Measurements from ENCODE around the gene TMEM108. TPM values are rescaled to one million over a fixed set of nuclear protein-coding genes. Genes with fewer than 3 reads are reported as not detected.

TMEM108 gene
- total RNA-seq, 5 donors from 2014 or later (not counting 1 experiment from before 2014, with no cell fraction given): 0.96 TPM; not detected in 4

- ATAC-seq (replicated peaks in 1 of 4) (no peak), DNase-seq (no peak)
- H3K4me1 Mint-ChIP-seq: no peaks in the 10 kb centered on the region
- WGBS (ENCODE audit: insufficient coverage): 0% methylated on average over 1 of the region's 1 CpG
- no peaks in the 10 kb centered on the region for H3K36me3 Mint-ChIP-seq
- no peaks in the 10 kb centered on the region for H3K4me1 ChIP-seq (ENCODE audit: control insufficient read depth in 1 of 2, extremely low read depth in 1 of 2, insufficient read depth in 2 of 2, low read length in 2 of 2)
- no peaks in the 10 kb centered on the region for H3K27me3 ChIP-seq (replicated peaks in 1 of 2; ENCODE audit: control insufficient read depth in 2 of 2, extremely low read depth in 1 of 2, insufficient read depth in 2 of 2, low read length in 1 of 2)
- H3K9me3 ChIP-seq: no peaks in the 10 kb centered on the region
- H3K9me3 Mint-ChIP-seq: no peaks in the 10 kb centered on the region
- peaks cover 0 to 11% of the 10 kb centered on the region in 2 donors for H3K27me3 Mint-ChIP-seq
- CTCF ChIA-PET: interaction anchor here in 1 of 2 donors (0.6 kb wide), 1 partner anchor 986 kb away, joined by 3 read pairs; no protein-coding TSS in a partner anchor
- H3K36me3 ChIP-seq (ENCODE audit: control insufficient read depth in 2 of 2, extremely low read depth in 1 of 2, insufficient read depth in 1 of 2, low read length in 1 of 2): no peaks in the 10 kb centered on the region
- no peak overlapping the region for H3K27ac Mint-ChIP-seq
- POLR2A ChIA-PET: no interaction called here
- H3K27ac ChIP-seq (ENCODE audit: low read length): no peak overlapping the region
- no peak overlapping the region for H3K4me3 Mint-ChIP-seq
- H3K4me3 ChIP-seq (ENCODE audit: control insufficient read depth in 1 of 2, extremely low read depth in 1 of 2, low read length in 1 of 2): no peak overlapping the region
Measured at GRCh38 chr3:133330065-133330464, 291.9 kb downstream of the TMEM108 start.

GRCh38 chr3:133330522-133330921, 292.3 kb downstream of the TMEM108 start:
- CTCF ChIA-PET: no interaction called here
- Mint-ChIP-seq H3K36me3 (no peaks in the 10 kb centered on the region), H3K27ac (no peak overlapping the region), H3K4me3 (no peak overlapping the region), H3K9me3 (no peaks in the 10 kb centered on the region), H3K27me3 (peaks cover 0 to 11% of the 10 kb centered on the region in 2 donors), H3K4me1 (no peaks in the 10 kb centered on the region)
- Histone ChIP-seq H3K9me3 (no peaks in the 10 kb centered on the region), H3K4me1 (ENCODE audit: control insufficient read depth in 1 of 2, extremely low read depth in 1 of 2, insufficient read depth in 2 of 2, low read length in 2 of 2) (no peaks in the 10 kb centered on the region), H3K27ac (ENCODE audit: low read length) (no peak overlapping the region), H3K4me3 (ENCODE audit: control insufficient read depth in 1 of 2, extremely low read depth in 1 of 2, low read length in 1 of 2) (no peak overlapping the region), H3K27me3 (replicated peaks in 1 of 2; ENCODE audit: control insufficient read depth in 2 of 2, extremely low read depth in 1 of 2, insufficient read depth in 2 of 2, low read length in 1 of 2) (no peaks in the 10 kb centered on the region), H3K36me3 (ENCODE audit: control insufficient read depth in 2 of 2, extremely low read depth in 1 of 2, insufficient read depth in 1 of 2, low read length in 1 of 2) (no peaks in the 10 kb centered on the region)
- DNase-seq (no peak), ATAC-seq (replicated peaks in 1 of 4) (no peak)
- POLR2A ChIA-PET: no interaction called here

- no CpG with 5 or more reads among the region's 4 CpGs for WGBS (ENCODE audit: insufficient coverage)
- Mint-ChIP-seq H3K4me3 (no peak overlapping the region), H3K36me3 (no peaks in the 10 kb centered on the region), H3K27ac (no peak overlapping the region), H3K27me3 (peaks cover 8% of the 10 kb centered on the region in 2 donors), H3K9me3 (peaks cover 0 to 9% (median 6%) of the 10 kb centered on the region in 3 donors), H3K4me1 (no peaks in the 10 kb centered on the region)
- ATAC-seq (replicated peaks in 1 of 4): no peak
- no peak overlapping the region for H3K27ac ChIP-seq (ENCODE audit: low read length)
- no peak overlapping the region for H3K4me3 ChIP-seq (ENCODE audit: control insufficient read depth in 1 of 2, extremely low read depth in 1 of 2, low read length in 1 of 2)
- no peaks in the 10 kb centered on the region for H3K4me1 ChIP-seq (ENCODE audit: control insufficient read depth in 1 of 2, extremely low read depth in 1 of 2, insufficient read depth in 2 of 2, low read length in 2 of 2)
- DNase-seq: no peak
- H3K27me3 ChIP-seq (replicated peaks in 1 of 2; ENCODE audit: control insufficient read depth in 2 of 2, extremely low read depth in 1 of 2, insufficient read depth in 2 of 2, low read length in 1 of 2): peaks cover 0 to 2% of the 10 kb centered on the region in 2 experiments
- CTCF ChIA-PET: interaction anchor here in 1 of 2 donors (0.6 kb wide), 1 partner anchor 109 kb away, joined by 3 read pairs; no protein-coding TSS in a partner anchor
- H3K9me3 ChIP-seq: no peaks in the 10 kb centered on the region
- POLR2A ChIA-PET: interaction anchor here in 1 of 2 donors (0.6 kb wide), 2 partner anchors 39 to 211 kb away, joined by 3 read pairs; no protein-coding TSS in a partner anchor
- no peaks in the 10 kb centered on the region for H3K36me3 ChIP-seq (ENCODE audit: control insufficient read depth in 2 of 2, extremely low read depth in 1 of 2, insufficient read depth in 1 of 2, low read length in 1 of 2)
Measured at GRCh38 chr3:133354721-133355120, 316.5 kb downstream of the TMEM108 start.

GRCh38 chr3:133360476-133360875, 322.3 kb downstream of the TMEM108 start:
- no peak for ATAC-seq (replicated peaks in 1 of 4)
- H3K27me3 Mint-ChIP-seq: peaks cover 3 to 11% of the 10 kb centered on the region in 2 donors
- no peaks in the 10 kb centered on the region for H3K4me1 ChIP-seq (ENCODE audit: control insufficient read depth in 1 of 2, extremely low read depth in 1 of 2, insufficient read depth in 2 of 2, low read length in 2 of 2)
- H3K4me1 Mint-ChIP-seq: no peaks in the 10 kb centered on the region
- no peak overlapping the region for H3K27ac Mint-ChIP-seq
- H3K4me3 ChIP-seq (ENCODE audit: control insufficient read depth in 1 of 2, extremely low read depth in 1 of 2, low read length in 1 of 2): no peak overlapping the region
- no peak overlapping the region for H3K4me3 Mint-ChIP-seq
- no peaks in the 10 kb centered on the region for H3K36me3 ChIP-seq (ENCODE audit: control insufficient read depth in 2 of 2, extremely low read depth in 1 of 2, insufficient read depth in 1 of 2, low read length in 1 of 2)
- H3K9me3 ChIP-seq: no peaks in the 10 kb centered on the region
- 90% methylated on average over 2 of the region's 2 CpGs for WGBS (ENCODE audit: insufficient coverage)
- CTCF ChIA-PET: no interaction called here
- H3K36me3 Mint-ChIP-seq: no peaks in the 10 kb centered on the region
- H3K27me3 ChIP-seq (replicated peaks in 1 of 2; ENCODE audit: control insufficient read depth in 2 of 2, extremely low read depth in 1 of 2, insufficient read depth in 2 of 2, low read length in 1 of 2): no peaks in the 10 kb centered on the region
- peaks cover 0 to 9% (median 6%) of the 10 kb centered on the region in 3 donors for H3K9me3 Mint-ChIP-seq
- POLR2A ChIA-PET: no interaction called here
- no peak overlapping the region for H3K27ac ChIP-seq (ENCODE audit: low read length)
- DNase-seq: no peak

- Histone ChIP-seq H3K4me1 (ENCODE audit: control insufficient read depth in 1 of 2, extremely low read depth in 1 of 2, insufficient read depth in 2 of 2, low read length in 2 of 2) (no peaks in the 10 kb centered on the region), H3K9me3 (no peaks in the 10 kb centered on the region), H3K27ac (ENCODE audit: low read length) (no peak overlapping the region), H3K27me3 (replicated peaks in 1 of 2; ENCODE audit: control insufficient read depth in 2 of 2, extremely low read depth in 1 of 2, insufficient read depth in 2 of 2, low read length in 1 of 2) (no peaks in the 10 kb centered on the region), H3K36me3 (ENCODE audit: control insufficient read depth in 2 of 2, extremely low read depth in 1 of 2, insufficient read depth in 1 of 2, low read length in 1 of 2) (no peaks in the 10 kb centered on the region), H3K4me3 (ENCODE audit: control insufficient read depth in 1 of 2, extremely low read depth in 1 of 2, low read length in 1 of 2) (no peak overlapping the region)
- Mint-ChIP-seq H3K4me1 (no peaks in the 10 kb centered on the region), H3K27me3 (peaks cover 3 to 11% of the 10 kb centered on the region in 2 donors), H3K27ac (no peak overlapping the region), H3K9me3 (peaks cover 0 to 9% (median 6%) of the 10 kb centered on the region in 3 donors), H3K4me3 (no peak overlapping the region), H3K36me3 (no peaks in the 10 kb centered on the region)
- ChIA-PET POLR2A (no interaction called here), CTCF (no interaction called here)
- 100% methylated on average over 1 of the region's 2 CpGs for WGBS (ENCODE audit: insufficient coverage)
- DNase-seq (no peak), ATAC-seq (replicated peaks in 1 of 4) (no peak)
Measured at GRCh38 chr3:133361011-133361410, 322.8 kb downstream of the TMEM108 start.

- Mint-ChIP-seq H3K27me3 (peaks cover 3 to 7% of the 10 kb centered on the region in 2 donors), H3K27ac (no peak overlapping the region), H3K9me3 (peaks cover 0 to 6% (median 3%) of the 10 kb centered on the region in 3 donors), H3K4me1 (no peaks in the 10 kb centered on the region), H3K36me3 (no peaks in the 10 kb centered on the region), H3K4me3 (no peak overlapping the region)
- ChIA-PET POLR2A (no interaction called here), CTCF (no interaction called here)
- Histone ChIP-seq H3K27ac (ENCODE audit: low read length) (no peak overlapping the region), H3K4me3 (ENCODE audit: control insufficient read depth in 1 of 2, extremely low read depth in 1 of 2, low read length in 1 of 2) (no peak overlapping the region), H3K4me1 (ENCODE audit: control insufficient read depth in 1 of 2, extremely low read depth in 1 of 2, insufficient read depth in 2 of 2, low read length in 2 of 2) (no peaks in the 10 kb centered on the region), H3K36me3 (ENCODE audit: control insufficient read depth in 2 of 2, extremely low read depth in 1 of 2, insufficient read depth in 1 of 2, low read length in 1 of 2) (no peaks in the 10 kb centered on the region), H3K9me3 (no peaks in the 10 kb centered on the region), H3K27me3 (replicated peaks in 1 of 2; ENCODE audit: control insufficient read depth in 2 of 2, extremely low read depth in 1 of 2, insufficient read depth in 2 of 2, low read length in 1 of 2) (no peaks in the 10 kb centered on the region)
- 58% methylated on average over 3 of the region's 4 CpGs for WGBS (ENCODE audit: insufficient coverage)
- DNase-seq: no peak
- no peak for ATAC-seq (replicated peaks in 1 of 4)
Measured at GRCh38 chr3:133361435-133361834, 323.2 kb downstream of the TMEM108 start.

- H3K9me3 Mint-ChIP-seq: no peaks in the 10 kb centered on the region
- no peaks in the 10 kb centered on the region for H3K9me3 ChIP-seq
- CTCF ChIA-PET: no interaction called here
- no peak for ATAC-seq (replicated peaks in 1 of 4)
- no peaks in the 10 kb centered on the region for H3K36me3 Mint-ChIP-seq
- POLR2A ChIA-PET: no interaction called here
- H3K4me1 Mint-ChIP-seq: no peaks in the 10 kb centered on the region
- no peak for DNase-seq
- no peaks in the 10 kb centered on the region for H3K4me1 ChIP-seq (ENCODE audit: control insufficient read depth in 1 of 2, extremely low read depth in 1 of 2, insufficient read depth in 2 of 2, low read length in 2 of 2)
- no peaks in the 10 kb centered on the region for H3K36me3 ChIP-seq (ENCODE audit: control insufficient read depth in 2 of 2, extremely low read depth in 1 of 2, insufficient read depth in 1 of 2, low read length in 1 of 2)
- H3K27ac ChIP-seq (ENCODE audit: low read length): no peak overlapping the region
- H3K27me3 ChIP-seq (replicated peaks in 1 of 2; ENCODE audit: control insufficient read depth in 2 of 2, extremely low read depth in 1 of 2, insufficient read depth in 2 of 2, low read length in 1 of 2): no peaks in the 10 kb centered on the region
- no peak overlapping the region for H3K4me3 Mint-ChIP-seq
- WGBS (ENCODE audit: insufficient coverage): 100% methylated on average over 1 of the region's 4 CpGs
- no peak overlapping the region for H3K27ac Mint-ChIP-seq
- H3K4me3 ChIP-seq (ENCODE audit: control insufficient read depth in 1 of 2, extremely low read depth in 1 of 2, low read length in 1 of 2): no peak overlapping the region
- H3K27me3 Mint-ChIP-seq: peaks cover 0 to 7% of the 10 kb centered on the region in 2 donors
Measured at GRCh38 chr3:133362539-133362938, 324.3 kb downstream of the TMEM108 start.
